H1 (cell line): ENCODE data around the gene MLLT11.

Experiments used
- CREB1 ChIP-seq: IDR thresholded peaks from 2 replicates; pipeline ENCODE4 v1.6.1; 2012; ENCODE audit warnings: inconsistent platforms
- EZH2 ChIP-seq: fragments of 200-600 bp; sonication (generic); IDR thresholded peaks from 2 replicates; pipeline ENCODE4 v1.7.1; 2012; ENCODE audit warnings: low read depth, mild to moderate bottlenecking, moderate library complexity, low read length, inconsistent platforms; ENCODE audit not compliant: severe bottlenecking
- KDM4A ChIP-seq: IDR thresholded peaks from one replicate; pipeline ENCODE4 v1.7.1; 2012; ENCODE audit warnings: low read depth, mild to moderate bottlenecking, moderate library complexity, low read length, inconsistent platforms; ENCODE audit not compliant: severe bottlenecking
- SRF ChIP-seq: IDR thresholded peaks from 2 replicates; pipeline ENCODE4 v1.6.1; 2011; ENCODE audit warnings: mild to moderate bottlenecking, low read depth, low read length, moderate library complexity
- TAF1 ChIP-seq: IDR thresholded peaks from 2 replicates; pipeline ENCODE4 v1.6.1; 2011; ENCODE audit warnings: mild to moderate bottlenecking, low read depth, low read length
- TF ChIP-seq, protein P1 (sequence below), 3 experiments: IDR thresholded peaks; 1 replicate in 2 of 3; 2 replicates in 1 of 3; pipeline versions ENCODE4 v1.5.1 to v1.6.1; 2011; ENCODE audit warnings: low read length in 3 of 3, mild to moderate bottlenecking in 3 of 3, inconsistent platforms in 2 of 3, low read depth in 1 of 3, moderate library complexity in 1 of 3; ENCODE audit not compliant: insufficient read depth in 1 of 3; ENCODE audit errors: control extremely low read depth in 1 of 3
- TF ChIP-seq, protein P2 (sequence below): IDR thresholded peaks from 2 replicates; pipeline ENCODE4 v1.6.1; 2011; ENCODE audit warnings: low read depth, mild to moderate bottlenecking, low read length; ENCODE audit not compliant: insufficient read depth

DNA sequence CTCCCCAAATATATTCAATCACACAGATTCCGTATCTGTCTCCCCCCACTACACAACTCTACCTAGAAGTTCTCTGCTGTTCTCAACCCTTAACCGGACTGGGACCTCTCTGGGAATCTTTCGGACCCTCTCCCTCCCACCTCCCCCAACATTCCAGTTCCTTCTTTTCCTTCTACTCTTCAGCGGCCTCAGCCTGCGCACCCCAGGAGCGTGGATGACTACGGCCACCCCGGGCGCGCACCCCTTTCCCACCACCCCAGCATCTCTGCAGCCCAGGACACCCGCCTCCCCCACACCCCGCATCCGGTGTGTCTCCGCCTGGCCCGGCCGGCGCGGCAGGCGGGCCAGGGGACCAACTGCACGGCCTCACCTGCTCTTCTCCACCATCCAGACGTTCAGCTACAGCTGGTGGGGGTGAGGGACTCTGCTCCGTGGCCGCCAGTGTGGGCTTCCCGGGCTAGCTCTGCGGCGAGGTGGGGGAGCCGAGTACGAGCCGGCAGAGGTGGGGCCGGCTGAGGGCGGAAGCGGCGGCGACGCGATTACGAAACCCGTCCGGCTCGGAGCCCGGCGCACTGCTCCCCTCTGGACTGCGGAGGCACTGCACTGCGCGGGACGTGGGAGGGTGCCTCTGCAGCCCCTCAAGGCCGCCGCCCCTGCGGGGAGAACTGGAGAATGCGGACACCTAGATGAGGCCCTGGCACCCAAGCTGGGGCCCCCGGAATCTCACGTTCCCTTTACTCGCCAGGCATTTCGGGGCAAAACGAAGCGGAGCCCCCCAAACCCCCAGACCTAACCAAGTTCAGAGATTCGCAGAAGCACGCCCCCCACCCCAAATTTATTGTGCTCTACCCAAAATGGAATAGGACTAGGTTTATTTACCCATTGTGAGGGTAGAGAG is 839 bp upstream of the MLLT11 start, which contains the start of gene CDC42SE1:
- no peak for TF ChIP-seq EZH2
- TF ChIP-seq SRF = no peak
- TF ChIP-seq KDM4A = peak; percentile 63
- TF ChIP-seq, protein P1, sequence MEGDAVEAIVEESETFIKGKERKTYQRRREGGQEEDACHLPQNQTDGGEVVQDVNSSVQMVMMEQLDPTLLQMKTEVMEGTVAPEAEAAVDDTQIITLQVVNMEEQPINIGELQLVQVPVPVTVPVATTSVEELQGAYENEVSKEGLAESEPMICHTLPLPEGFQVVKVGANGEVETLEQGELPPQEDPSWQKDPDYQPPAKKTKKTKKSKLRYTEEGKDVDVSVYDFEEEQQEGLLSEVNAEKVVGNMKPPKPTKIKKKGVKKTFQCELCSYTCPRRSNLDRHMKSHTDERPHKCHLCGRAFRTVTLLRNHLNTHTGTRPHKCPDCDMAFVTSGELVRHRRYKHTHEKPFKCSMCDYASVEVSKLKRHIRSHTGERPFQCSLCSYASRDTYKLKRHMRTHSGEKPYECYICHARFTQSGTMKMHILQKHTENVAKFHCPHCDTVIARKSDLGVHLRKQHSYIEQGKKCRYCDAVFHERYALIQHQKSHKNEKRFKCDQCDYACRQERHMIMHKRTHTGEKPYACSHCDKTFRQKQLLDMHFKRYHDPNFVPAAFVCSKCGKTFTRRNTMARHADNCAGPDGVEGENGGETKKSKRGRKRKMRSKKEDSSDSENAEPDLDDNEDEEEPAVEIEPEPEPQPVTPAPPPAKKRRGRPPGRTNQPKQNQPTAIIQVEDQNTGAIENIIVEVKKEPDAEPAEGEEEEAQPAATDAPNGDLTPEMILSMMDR (IDR thresholded peaks at IDR 0.05; ENCODE audit: control extremely low read depth in 1 of 3, insufficient read depth in 1 of 3, low read depth in 1 of 3, low read length in 3 of 3) = peak; percentile 75 to 82 (median 80)
- TF ChIP-seq, protein P2, sequence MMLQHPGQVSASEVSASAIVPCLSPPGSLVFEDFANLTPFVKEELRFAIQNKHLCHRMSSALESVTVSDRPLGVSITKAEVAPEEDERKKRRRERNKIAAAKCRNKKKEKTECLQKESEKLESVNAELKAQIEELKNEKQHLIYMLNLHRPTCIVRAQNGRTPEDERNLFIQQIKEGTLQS = no peak
- TF ChIP-seq CREB1 = peak; percentile 72
- peak; percentile 68 for TF ChIP-seq TAF1
